HEK293 (cell line): ENCODE results near the gene CCDC117.
A peak's percentile ranks its signal among the peaks of the same experiment; 100 is the strongest.
"Not testable (repeated sequence)": the region's sequence is repeated elsewhere in the genome, so short reads cannot be mapped to it uniquely, and the experiment has no call there.

Experiments used
- CTCF ChIA-PET: fragments of 350-600 bp; formaldehyde crosslinking; extraction: SDS; loops from one replicate; lab custom pipeline; 2021; ENCODE audit warnings: antibody characterized with exemption; lab: Yijun Ruan, JAX
- POLR2A ChIA-PET: fragments of 300-600 bp; formaldehyde crosslinking; extraction: SDS; loops from one replicate; lab custom pipeline; 2020; ENCODE audit warnings: antibody characterized with exemption, inconsistent platforms; lab: Yijun Ruan, JAX
- H3K27ac ChIP-seq: fragments of 200-500 bp; sonication (Bioruptor generic); 2 replicates; pipeline ENCODE4 v1.5.1; 2014; ENCODE audit warnings: low read depth, low read length, control low read depth, inconsistent platforms; ENCODE audit errors: extremely low read depth
- H3K36me3 ChIP-seq, 2 experiments: fragments of 200-500 bp in 1 of 2; sonication (Bioruptor generic) in 1 of 2; 1 replicate in 1 of 2; 2 replicates in 1 of 2; pipeline ENCODE4 v1.5.1; 2014 to 2017; ENCODE audit warnings: inconsistent platforms in 2 of 2, low read length in 2 of 2; ENCODE audit not compliant: control insufficient read depth in 2 of 2, insufficient read depth in 1 of 2
- H3K4me1 ChIP-seq: fragments of 200-500 bp; sonication (Bioruptor generic); 2 replicates; pipeline ENCODE4 v1.5.1; 2014; ENCODE audit warnings: mild to moderate bottlenecking, low read length, inconsistent platforms; ENCODE audit not compliant: control insufficient read depth, insufficient read depth
- H3K4me3 ChIP-seq: 2 replicates; pipeline ENCODE4 v1.5.1; 2011; ENCODE audit warnings: low read depth, mild to moderate bottlenecking, control low read depth, low read length, moderate library complexity
- H3K9me3 ChIP-seq: fragments of 200-500 bp; sonication (Bioruptor generic); 2 replicates; pipeline ENCODE4 v1.5.1; 2014; ENCODE audit warnings: low read depth, low read length, inconsistent platforms; ENCODE audit not compliant: control insufficient read depth, insufficient read depth
- BCL6B ChIP-seq: fragments of 450-650 bp; formaldehyde crosslinking; IDR thresholded peaks from 2 replicates; pipeline ENCODE4 v1.5.1; 2017; ENCODE audit warnings: missing biosample characterization, missing genetic modification characterization
- KLF10 ChIP-seq: fragments of 450-650 bp; IDR thresholded peaks from 2 replicates; pipeline ENCODE4 v1.5.1; 2018; ENCODE audit warnings: missing biosample characterization, mild to moderate bottlenecking, missing genetic modification characterization
- MEIS1 ChIP-seq: sonication (generic); formaldehyde crosslinking; IDR thresholded peaks from 2 replicates; pipeline ENCODE4 v1.8.1; 2022; ENCODE audit warnings: missing genetic modification reagents, mild to moderate bottlenecking, borderline replicate concordance
- TRIM28 ChIP-seq: IDR thresholded peaks from 2 replicates; pipeline ENCODE4 v1.6.1; 2011; ENCODE audit warnings: low read length, control low read depth, borderline replicate concordance
- ZBTB7A ChIP-seq: fragments of 450-650 bp; formaldehyde crosslinking; IDR thresholded peaks from 2 replicates; pipeline ENCODE4 v1.5.1; 2016; ENCODE audit warnings: low read depth, missing biosample characterization, missing genetic modification characterization
- ZEB2 ChIP-seq: fragments of 450-650 bp; formaldehyde crosslinking; IDR thresholded peaks from 2 replicates; pipeline ENCODE4 v1.5.1; 2016; ENCODE audit warnings: missing biosample characterization, missing genetic modification characterization
- ZFP69B ChIP-seq: fragments of 450-650 bp; formaldehyde crosslinking; IDR thresholded peaks from 2 replicates; pipeline ENCODE4 v1.5.1; 2016; ENCODE audit warnings: missing biosample characterization, missing genetic modification characterization
- ZNF18 ChIP-seq: fragments of 450-650 bp; formaldehyde crosslinking; IDR thresholded peaks from 2 replicates; pipeline ENCODE4 v1.5.1; 2016; ENCODE audit warnings: missing biosample characterization, missing genetic modification characterization
- ZNF184 ChIP-seq: fragments of 450-650 bp; IDR thresholded peaks from 2 replicates; pipeline ENCODE4 v1.5.1; 2018; ENCODE audit warnings: missing biosample characterization, mild to moderate bottlenecking, missing genetic modification characterization
- ZNF221 ChIP-seq: fragments of 450-650 bp; formaldehyde crosslinking; IDR thresholded peaks from 2 replicates; pipeline ENCODE4 v1.5.1; 2017; ENCODE audit warnings: missing biosample characterization, missing genetic modification characterization, borderline replicate concordance
- ZNF335 ChIP-seq: fragments of 450-650 bp; formaldehyde crosslinking; conservative IDR thresholded peaks from 2 replicates; pipeline ENCODE4 v1.5.1; 2016; ENCODE audit warnings: missing biosample characterization, missing genetic modification characterization
- ZNF366 ChIP-seq: fragments of 450-650 bp; formaldehyde crosslinking; conservative IDR thresholded peaks from 2 replicates; pipeline ENCODE4 v1.5.1; 2016; ENCODE audit warnings: missing biosample characterization, missing genetic modification characterization
- ZNF391 ChIP-seq: fragments of 450-650 bp; formaldehyde crosslinking; IDR thresholded peaks from 2 replicates; pipeline ENCODE4 v1.5.1; 2016; ENCODE audit warnings: low read depth, missing biosample characterization, missing genetic modification characterization, borderline replicate concordance
- ZNF433 ChIP-seq: fragments of 450-650 bp; formaldehyde crosslinking; IDR thresholded peaks from 2 replicates; pipeline ENCODE4 v1.5.1; 2016; ENCODE audit warnings: missing biosample characterization, missing genetic modification characterization, low read depth
- ZNF555 ChIP-seq: fragments of 450-650 bp; formaldehyde crosslinking; conservative IDR thresholded peaks from 2 replicates; pipeline ENCODE4 v1.5.1; 2017; ENCODE audit warnings: missing biosample characterization, mild to moderate bottlenecking, missing genetic modification characterization, inconsistent platforms
- ZNF629 ChIP-seq: fragments of 450-650 bp; formaldehyde crosslinking; IDR thresholded peaks from 2 replicates; pipeline ENCODE4 v1.5.1; 2017; ENCODE audit warnings: missing biosample characterization, missing genetic modification characterization
- ZNF660 ChIP-seq: fragments of 450-650 bp; IDR thresholded peaks from 2 replicates; pipeline ENCODE4 v1.5.1; 2018; ENCODE audit warnings: missing biosample characterization, mild to moderate bottlenecking, missing genetic modification characterization
- ZNF664 ChIP-seq: fragments of 450-650 bp; formaldehyde crosslinking; IDR thresholded peaks from 2 replicates; pipeline ENCODE4 v1.5.1; 2016; ENCODE audit warnings: missing biosample characterization, missing genetic modification characterization
- ZNF768 ChIP-seq: fragments of 450-650 bp; formaldehyde crosslinking; IDR thresholded peaks from 2 replicates; pipeline ENCODE4 v1.5.1; 2018; ENCODE audit warnings: missing biosample characterization, mild to moderate bottlenecking, missing genetic modification characterization
- ZNF791 ChIP-seq: fragments of 450-650 bp; formaldehyde crosslinking; IDR thresholded peaks from 2 replicates; pipeline ENCODE4 v1.5.1; 2016; ENCODE audit warnings: missing biosample characterization, missing genetic modification characterization
- ZSCAN18 ChIP-seq: fragments of 450-650 bp; formaldehyde crosslinking; IDR thresholded peaks from 2 replicates; pipeline ENCODE4 v1.5.1; 2016; ENCODE audit warnings: missing biosample characterization, missing genetic modification characterization
- TF ChIP-seq, protein P1 (sequence below): fragments of 450-650 bp; formaldehyde crosslinking; IDR thresholded peaks from 2 replicates; pipeline ENCODE4 v1.5.1; 2016; ENCODE audit warnings: missing biosample characterization, missing genetic modification characterization
- TF ChIP-seq, protein P2 (sequence below): fragments of 450-650 bp; formaldehyde crosslinking; optimal IDR thresholded peaks from 2 replicates; pipeline ENCODE3; 2016; ENCODE audit warnings: missing biosample characterization, mild to moderate bottlenecking, missing genetic modification characterization
- TF ChIP-seq, protein P3 (sequence below): fragments of 450-650 bp; formaldehyde crosslinking; IDR thresholded peaks from 2 replicates; pipeline ENCODE4 v1.5.1; 2016; ENCODE audit warnings: missing biosample characterization, missing genetic modification characterization

Gene CCDC117

GRCh38 chr22:28750471-28750881 lies 22.0 kb upstream of the CCDC117 start (continued):
- TF ChIP-seq, protein P1, sequence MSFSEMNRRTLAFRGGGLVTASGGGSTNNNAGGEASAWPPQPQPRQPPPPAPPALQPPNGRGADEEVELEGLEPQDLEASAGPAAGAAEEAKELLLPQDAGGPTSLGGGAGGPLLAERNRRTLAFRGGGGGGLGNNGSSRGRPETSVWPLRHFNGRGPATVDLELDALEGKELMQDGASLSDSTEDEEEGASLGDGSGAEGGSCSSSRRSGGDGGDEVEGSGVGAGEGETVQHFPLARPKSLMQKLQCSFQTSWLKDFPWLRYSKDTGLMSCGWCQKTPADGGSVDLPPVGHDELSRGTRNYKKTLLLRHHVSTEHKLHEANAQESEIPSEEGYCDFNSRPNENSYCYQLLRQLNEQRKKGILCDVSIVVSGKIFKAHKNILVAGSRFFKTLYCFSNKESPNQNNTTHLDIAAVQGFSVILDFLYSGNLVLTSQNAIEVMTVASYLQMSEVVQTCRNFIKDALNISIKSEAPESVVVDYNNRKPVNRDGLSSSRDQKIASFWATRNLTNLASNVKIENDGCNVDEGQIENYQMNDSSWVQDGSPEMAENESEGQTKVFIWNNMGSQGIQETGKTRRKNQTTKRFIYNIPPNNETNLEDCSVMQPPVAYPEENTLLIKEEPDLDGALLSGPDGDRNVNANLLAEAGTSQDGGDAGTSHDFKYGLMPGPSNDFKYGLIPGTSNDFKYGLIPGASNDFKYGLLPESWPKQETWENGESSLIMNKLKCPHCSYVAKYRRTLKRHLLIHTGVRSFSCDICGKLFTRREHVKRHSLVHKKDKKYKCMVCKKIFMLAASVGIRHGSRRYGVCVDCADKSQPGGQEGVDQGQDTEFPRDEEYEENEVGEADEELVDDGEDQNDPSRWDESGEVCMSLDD: no peak
- TF ChIP-seq MEIS1 (CRISPR knock-in tag) (no peak), ZNF335 (tag by site-specific recombination) (no peak), ZNF629 (peak; percentile 93), ZNF433 (tag by site-specific recombination) (no peak), ZSCAN18 (tag by site-specific recombination) (no peak), ZNF768 (tag by site-specific recombination) (no peak), ZNF791 (tag by site-specific recombination) (no peak), ZFP69B (peak; percentile 69), TRIM28 (no peak), ZNF221 (no peak), ZEB2 (tag by site-specific recombination) (peak; percentile 93), ZNF664 (tag by site-specific recombination) (peak; percentile 92), ZNF366 (tag by site-specific recombination) (peak; percentile 81; the same call in 1 of the 2 replicates), ZNF660 (tag by site-specific recombination) (0 out of 2 replicates have a peak, but pooled peaks have one; percentile 22), ZNF184 (peak; percentile 75), BCL6B (tag by site-specific recombination) (peak; percentile 66), ZNF391 (tag by site-specific recombination) (peak; percentile 48; the same call in 1 of the 2 replicates), ZNF555 (tag by site-specific recombination) (no peak), KLF10 (tag by site-specific recombination) (no peak), ZNF18 (tag by site-specific recombination) (no peak), ZBTB7A (tag by site-specific recombination) (no peak)
- TF ChIP-seq, protein P2, sequence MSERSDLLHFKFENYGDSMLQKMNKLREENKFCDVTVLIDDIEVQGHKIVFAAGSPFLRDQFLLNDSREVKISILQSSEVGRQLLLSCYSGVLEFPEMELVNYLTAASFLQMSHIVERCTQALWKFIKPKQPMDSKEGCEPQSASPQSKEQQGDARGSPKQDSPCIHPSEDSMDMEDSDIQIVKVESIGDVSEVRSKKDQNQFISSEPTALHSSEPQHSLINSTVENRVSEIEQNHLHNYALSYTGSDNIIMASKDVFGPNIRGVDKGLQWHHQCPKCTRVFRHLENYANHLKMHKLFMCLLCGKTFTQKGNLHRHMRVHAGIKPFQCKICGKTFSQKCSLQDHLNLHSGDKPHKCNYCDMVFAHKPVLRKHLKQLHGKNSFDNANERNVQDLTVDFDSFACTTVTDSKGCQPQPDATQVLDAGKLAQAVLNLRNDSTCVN (tag by site-specific recombination): no peak
- TF ChIP-seq, protein P3, sequence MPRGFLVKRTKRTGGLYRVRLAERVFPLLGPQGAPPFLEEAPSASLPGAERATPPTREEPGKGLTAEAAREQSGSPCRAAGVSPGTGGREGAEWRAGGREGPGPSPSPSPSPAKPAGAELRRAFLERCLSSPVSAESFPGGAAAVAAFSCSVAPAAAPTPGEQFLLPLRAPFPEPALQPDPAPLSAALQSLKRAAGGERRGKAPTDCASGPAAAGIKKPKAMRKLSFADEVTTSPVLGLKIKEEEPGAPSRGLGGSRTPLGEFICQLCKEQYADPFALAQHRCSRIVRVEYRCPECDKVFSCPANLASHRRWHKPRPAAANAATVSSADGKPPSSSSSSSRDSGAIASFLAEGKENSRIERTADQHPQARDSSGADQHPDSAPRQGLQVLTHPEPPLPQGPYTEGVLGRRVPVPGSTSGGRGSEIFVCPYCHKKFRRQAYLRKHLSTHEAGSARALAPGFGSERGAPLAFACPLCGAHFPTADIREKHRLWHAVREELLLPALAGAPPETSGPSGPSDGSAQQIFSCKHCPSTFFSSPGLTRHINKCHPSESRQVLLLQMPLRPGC (tag by site-specific recombination): peak; percentile 77
- TF ChIP-seq, all 188 proteins: peak for 30

- H3K4me3 ChIP-seq, CTCF ChIA-PET, H3K4me1 ChIP-seq, H3K9me3 ChIP-seq, H3K27ac ChIP-seq: not testable (repeated sequence)
- peaks cover 15 to 16% of the 10 kb centered on the region in 2 experiments; a peak in 2 of 3 replicates for H3K36me3 ChIP-seq
- POLR2A ChIA-PET: interaction anchor here (0.7 kb wide), 1 partner anchor 533 kb away, joined by 3 read pairs; no protein-coding TSS in a partner anchor
These were observed 18.0 kb upstream of the CCDC117 start for GRCh38 chr22:28754512-28754911.
